HUES48 (cell line): Measurements from ENCODE around the gene COA5.

ENCODE experiments used
- H3K27ac ChIP-seq: one replicate; pipeline ENCODE4 v1.7.0; 2013; ENCODE audit warnings: low read depth, low read length, inconsistent platforms
- H3K27me3 ChIP-seq: 2 replicates; pipeline ENCODE4 v1.6.1; 2013; ENCODE audit warnings: mild to moderate bottlenecking, low read length; ENCODE audit not compliant: control insufficient read depth, insufficient read depth
- H3K36me3 ChIP-seq: 2 replicates; pipeline ENCODE4 v1.6.1; 2013; ENCODE audit warnings: low read length; ENCODE audit not compliant: control insufficient read depth, insufficient read depth
- H3K4me1 ChIP-seq: 2 replicates; pipeline ENCODE4 v1.6.1; 2013; ENCODE audit warnings: mild to moderate bottlenecking, low read length; ENCODE audit not compliant: control insufficient read depth, insufficient read depth
- H3K4me3 ChIP-seq: 2 replicates; pipeline ENCODE4 v1.5.1; 2013; ENCODE audit warnings: mild to moderate bottlenecking, low read depth, low read length
- H3K9ac ChIP-seq: 2 replicates; pipeline ENCODE4 v1.6.1; 2013; ENCODE audit warnings: mild to moderate bottlenecking, low read depth, low read length, moderate library complexity
- H3K9me3 ChIP-seq: 2 replicates; pipeline ENCODE4 v1.6.1; 2013; ENCODE audit warnings: low read length; ENCODE audit not compliant: control insufficient read depth, insufficient read depth

The COA5 gene

GRCh38 chr2:98583816-98584618, 24.3 kb downstream of the COA5 start:
- Histone ChIP-seq H3K9ac (no peak overlapping the region), H3K27ac (no peak overlapping the region), H3K4me3 (no peak overlapping the region), H3K36me3 (peaks cover 51% of the 10 kb centered on the region), H3K9me3 (no peaks in the 10 kb centered on the region), H3K4me1 (no peaks in the 10 kb centered on the region), H3K27me3 (no peaks in the 10 kb centered on the region)

- Histone ChIP-seq H3K27ac (no peak overlapping the region), H3K4me3 (no peak overlapping the region), H3K9ac (no peak overlapping the region), H3K27me3 (no peaks in the 10 kb centered on the region), H3K4me1 (no peaks in the 10 kb centered on the region), H3K9me3 (no peaks in the 10 kb centered on the region), H3K36me3 (peaks cover 57% of the 10 kb centered on the region)
Observed at GRCh38 chr2:98583276-98583675, 25.0 kb downstream of the COA5 start.

GRCh38 chr2:98582523-98582922, 25.8 kb downstream of the COA5 start:
- H3K4me3 ChIP-seq, result no peak overlapping the region
- no peaks in the 10 kb centered on the region for H3K9me3 ChIP-seq
- H3K36me3 ChIP-seq, result peaks cover 63% of the 10 kb centered on the region
- no peaks in the 10 kb centered on the region for H3K27me3 ChIP-seq
- no peak overlapping the region for H3K9ac ChIP-seq
- no peaks in the 10 kb centered on the region for H3K4me1 ChIP-seq
- no peak overlapping the region for H3K27ac ChIP-seq

GRCh38 chr2:98580656-98581284, 27.5 kb downstream of the COA5 start:
- no peaks in the 10 kb centered on the region for H3K4me1 ChIP-seq
- H3K4me3 ChIP-seq, result no peak overlapping the region
- H3K9me3 ChIP-seq, result no peaks in the 10 kb centered on the region
- H3K27ac ChIP-seq, result no peak overlapping the region
- H3K27me3 ChIP-seq, result no peaks in the 10 kb centered on the region
- H3K36me3 ChIP-seq, result peaks cover 60% of the 10 kb centered on the region
- no peak overlapping the region for H3K9ac ChIP-seq

- Histone ChIP-seq H3K36me3 (peaks cover 58% of the 10 kb centered on the region), H3K4me3 (no peak overlapping the region), H3K9ac (no peak overlapping the region), H3K4me1 (no peaks in the 10 kb centered on the region), H3K27ac (no peak overlapping the region), H3K9me3 (no peaks in the 10 kb centered on the region), H3K27me3 (no peaks in the 10 kb centered on the region)
Observed at GRCh38 chr2:98579926-98580325, 28.4 kb downstream of the COA5 start.

DNA sequence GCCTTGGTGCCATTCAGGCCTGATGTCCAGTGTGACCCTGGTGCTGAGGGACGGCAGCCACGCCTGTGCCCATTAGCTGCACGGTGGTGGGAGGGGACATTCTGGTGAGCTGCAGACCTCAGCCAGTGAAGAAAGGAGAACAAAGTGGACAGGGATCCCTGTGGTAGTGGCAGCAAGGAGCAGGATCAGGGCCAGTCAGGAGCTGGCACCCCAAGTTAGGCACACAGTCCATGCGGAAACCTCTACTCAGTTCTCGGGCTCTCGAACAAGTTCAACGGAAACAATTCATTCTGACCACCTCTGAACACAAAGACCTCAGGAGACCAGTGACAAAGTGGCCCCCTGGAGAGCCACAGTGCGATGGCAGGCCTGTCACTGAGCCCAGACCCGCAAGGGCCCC, 30.1 kb downstream of the COA5 start:
- Histone ChIP-seq H3K27ac (no peak overlapping the region), H3K36me3 (peaks cover 52% of the 10 kb centered on the region), H3K9me3 (no peaks in the 10 kb centered on the region)

DNA sequence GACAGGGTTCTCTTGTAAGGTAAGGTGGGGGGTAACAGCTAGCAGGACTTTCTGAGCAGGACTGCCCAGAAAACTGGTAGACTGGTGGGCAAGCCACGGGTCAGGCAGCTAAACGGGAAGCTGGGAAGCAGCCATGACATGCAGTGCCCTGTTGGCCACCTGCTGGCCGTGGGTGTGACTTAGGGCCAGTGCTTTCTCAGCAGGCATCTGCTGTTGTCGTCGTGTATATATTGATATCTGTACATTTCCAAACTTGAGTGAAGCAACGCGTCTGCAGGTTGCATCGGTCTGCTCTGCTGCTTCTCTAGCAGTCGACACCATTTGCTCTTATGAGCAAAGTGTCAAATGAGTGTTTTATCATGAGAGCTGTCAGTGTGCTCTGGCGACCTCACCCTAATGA, 31.0 kb downstream of the COA5 start:
- Histone ChIP-seq H3K27me3 (no peaks in the 10 kb centered on the region), H3K9me3 (no peaks in the 10 kb centered on the region), H3K9ac (no peak overlapping the region), H3K27ac (no peak overlapping the region), H3K36me3 (peaks cover 53% of the 10 kb centered on the region), H3K4me3 (no peak overlapping the region), H3K4me1 (no peaks in the 10 kb centered on the region)

More for the DNA sequence above, 30.1 kb downstream of the COA5 start:
- H3K4me3 ChIP-seq, result no peak overlapping the region
- no peaks in the 10 kb centered on the region for H3K27me3 ChIP-seq
- no peaks in the 10 kb centered on the region for H3K4me1 ChIP-seq
- H3K9ac ChIP-seq, result no peak overlapping the region

DNA sequence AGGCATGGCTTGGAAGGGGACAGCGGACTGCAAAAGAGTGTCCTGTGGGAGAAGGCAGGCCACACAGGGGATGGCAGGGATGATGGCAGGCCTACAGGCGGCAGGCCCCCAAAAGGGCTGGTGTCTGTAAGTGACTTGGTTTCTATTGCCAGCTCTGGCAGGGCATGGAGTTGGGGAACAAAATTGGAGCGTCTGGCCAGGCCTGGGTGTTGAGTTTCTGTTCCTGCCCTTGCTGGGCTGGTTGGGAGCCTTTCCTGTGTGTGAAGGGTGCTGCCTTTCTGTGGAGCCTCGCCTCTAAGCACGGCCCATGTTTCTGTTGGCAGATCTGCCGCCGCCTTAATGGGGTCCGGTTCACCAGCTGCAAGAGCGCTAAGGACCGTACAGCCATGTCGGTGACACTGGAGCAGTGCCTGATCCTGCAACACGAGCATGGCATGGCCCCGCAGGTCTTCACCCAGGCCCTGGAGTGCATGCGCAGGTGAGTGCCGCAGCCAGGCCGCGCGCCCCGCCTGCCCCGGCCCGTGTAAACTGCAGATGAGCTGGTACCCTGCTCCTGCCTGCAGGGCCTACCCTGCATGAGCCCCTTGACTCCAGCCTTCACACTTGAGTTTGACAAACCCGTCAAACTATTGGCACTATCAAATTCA, 31.5 kb downstream of the COA5 start:
- H3K27ac ChIP-seq, result no peak overlapping the region
- no peaks in the 10 kb centered on the region for H3K27me3 ChIP-seq
- no peak overlapping the region for H3K4me3 ChIP-seq
- H3K36me3 ChIP-seq, result peaks cover 50% of the 10 kb centered on the region
- H3K9ac ChIP-seq, result no peak overlapping the region
- no peaks in the 10 kb centered on the region for H3K9me3 ChIP-seq
- H3K4me1 ChIP-seq, result no peaks in the 10 kb centered on the region

DNA sequence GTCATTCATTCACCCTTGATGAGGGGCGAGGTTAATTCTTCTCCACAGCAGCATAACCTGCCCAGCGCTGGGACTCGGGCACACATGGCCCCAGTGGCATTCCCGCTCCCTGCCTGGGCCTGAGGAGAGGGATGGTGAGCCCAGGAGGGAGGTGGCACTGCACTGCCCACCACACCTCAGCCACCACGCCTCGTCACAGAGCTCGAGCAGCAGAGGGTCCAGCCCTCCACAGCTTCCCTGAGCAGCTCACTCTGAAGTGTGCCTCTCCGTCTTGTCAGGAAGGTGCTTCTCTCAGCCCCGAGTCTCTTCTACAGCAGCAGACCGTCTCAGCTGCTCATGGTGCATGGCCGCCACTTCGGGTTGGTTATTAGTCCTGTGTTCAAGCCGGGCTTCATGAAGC, 34.9 kb downstream of the COA5 start:
- Histone ChIP-seq H3K4me3 (no peak overlapping the region), H3K27me3 (no peaks in the 10 kb centered on the region), H3K27ac (no peak overlapping the region), H3K9ac (no peak overlapping the region), H3K9me3 (no peaks in the 10 kb centered on the region), H3K4me1 (no peaks in the 10 kb centered on the region), H3K36me3 (peaks cover 62% of the 10 kb centered on the region)

DNA sequence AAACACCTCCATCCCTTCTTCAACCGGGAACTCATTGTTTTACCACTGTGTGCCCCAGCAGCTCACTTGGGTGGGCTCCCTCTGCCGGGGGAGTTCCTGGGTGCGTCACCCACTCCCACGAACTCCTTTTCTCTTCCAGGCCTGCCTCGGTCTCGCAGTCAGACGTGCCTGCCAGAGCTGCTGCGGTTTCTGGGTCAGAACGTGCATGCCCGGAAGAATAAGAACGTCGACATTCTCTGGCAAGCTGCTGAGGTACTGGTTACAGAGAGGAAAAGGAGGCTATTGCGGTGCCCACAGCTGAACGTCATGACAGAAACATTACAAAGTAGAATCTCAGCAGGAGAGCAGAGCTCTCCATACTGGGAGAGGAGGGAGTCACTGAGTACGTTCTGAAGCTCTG, 35.6 kb downstream of the COA5 start:
- no peaks in the 10 kb centered on the region for H3K27me3 ChIP-seq
- peaks cover 62% of the 10 kb centered on the region for H3K36me3 ChIP-seq
- no peak overlapping the region for H3K27ac ChIP-seq
- H3K9me3 ChIP-seq, result no peaks in the 10 kb centered on the region
- no peak overlapping the region for H3K4me3 ChIP-seq
- H3K4me1 ChIP-seq, result no peaks in the 10 kb centered on the region
- no peak overlapping the region for H3K9ac ChIP-seq

DNA sequence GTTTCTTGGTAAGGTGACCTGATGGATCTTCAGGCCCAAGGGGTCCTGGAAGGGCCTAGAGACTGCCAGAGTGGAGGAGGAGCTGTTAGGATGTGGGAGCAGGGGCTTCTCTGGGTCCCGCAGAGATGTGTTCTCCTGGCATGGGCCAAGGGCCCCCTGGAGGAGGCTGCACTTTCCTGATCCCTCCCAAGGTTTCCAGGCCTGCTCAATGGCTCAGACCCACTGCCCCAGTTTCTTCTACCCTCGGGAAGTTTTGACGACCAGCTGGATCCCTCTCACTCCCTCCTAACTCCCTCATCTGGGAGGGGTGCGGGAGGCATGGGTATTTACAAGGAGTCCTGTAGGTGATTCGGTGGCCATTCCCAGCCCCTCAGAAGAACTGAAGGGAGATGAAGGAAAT, 36.1 kb downstream of the COA5 start:
- no peak overlapping the region for H3K27ac ChIP-seq
- H3K36me3 ChIP-seq, result peaks cover 58% of the 10 kb centered on the region
- H3K27me3 ChIP-seq, result no peaks in the 10 kb centered on the region
- no peaks in the 10 kb centered on the region for H3K4me1 ChIP-seq
- no peak overlapping the region for H3K9ac ChIP-seq
- no peak overlapping the region for H3K4me3 ChIP-seq
- H3K9me3 ChIP-seq, result no peaks in the 10 kb centered on the region
